HG03439 (cell line): ENCODE results near the gene AAK1.

Experiments used
- ATAC-seq: cut with Tn5 transposase; IDR thresholded peaks from one replicate; pipeline ENCODE4 v1.9.1; 2021; ENCODE audit warnings: mild to moderate bottlenecking, moderate library complexity; ENCODE audit not compliant: unreplicated experiment

Gene AAK1

DNA sequence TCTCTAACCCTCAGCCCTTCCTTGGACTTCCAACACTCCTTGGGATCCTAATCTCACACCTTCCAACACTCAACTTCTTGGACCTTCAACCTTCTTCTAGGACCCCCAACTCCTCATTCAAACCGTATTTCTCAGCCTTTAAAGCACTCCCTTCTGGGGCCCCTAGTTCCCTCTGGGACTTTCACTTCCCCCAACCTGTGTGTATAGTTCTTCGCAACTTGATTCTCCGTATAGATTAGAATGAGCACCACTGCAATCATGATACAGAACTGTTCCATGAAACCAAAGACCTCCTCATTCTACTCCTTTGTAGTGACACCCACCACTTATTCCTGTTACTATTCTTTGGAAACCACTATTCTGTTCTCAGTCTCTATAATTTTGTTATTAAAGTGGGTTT is 144.3 kb downstream of the AAK1 start:
- ATAC-seq = no peak

DNA sequence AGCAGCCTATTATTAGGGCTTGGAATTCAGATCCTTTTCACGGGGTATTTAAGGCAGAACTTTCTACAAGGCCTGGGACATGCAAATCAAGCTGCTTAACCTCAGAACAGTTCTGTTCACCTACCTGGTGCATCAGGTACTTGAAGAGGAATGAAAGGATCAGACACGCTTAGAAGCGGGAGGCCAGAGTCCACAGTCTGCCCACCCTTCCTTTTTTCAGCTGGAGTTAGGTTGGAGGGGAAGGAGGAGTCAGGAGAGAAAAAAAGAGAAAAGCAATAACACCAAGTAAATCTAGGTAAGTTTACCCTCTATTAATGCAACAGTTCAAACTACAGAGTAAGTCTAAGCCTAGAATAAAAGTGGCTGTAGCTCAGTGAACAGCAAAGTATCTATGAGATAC is 147.7 kb downstream of the AAK1 start:
- no peak for ATAC-seq

GRCh38 chr2:69495008-69495407 is 148.5 kb downstream of the AAK1 start:
- no peak for ATAC-seq

- ATAC-seq = no peak
These were observed 149.4 kb downstream of the AAK1 start for GRCh38 chr2:69494126-69494525.

DNA sequence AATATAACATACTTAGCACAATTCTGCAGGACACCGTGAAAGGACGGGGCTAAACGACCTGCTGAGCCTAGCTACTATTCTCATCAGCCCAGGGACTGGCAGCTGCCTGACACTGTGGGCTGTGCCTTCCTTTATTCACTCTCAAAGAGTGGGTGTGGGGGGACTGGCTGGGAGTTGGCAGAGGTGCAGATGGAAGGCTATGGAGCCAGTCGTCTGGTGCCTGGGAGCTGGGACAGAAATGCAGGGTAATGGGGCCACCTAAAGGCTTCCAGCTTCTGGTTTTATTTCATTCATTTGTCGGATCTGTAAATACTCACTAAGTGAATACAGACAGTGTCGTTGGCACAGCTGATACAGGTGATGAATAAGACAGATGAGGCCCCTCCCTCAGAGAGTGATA is 150.3 kb downstream of the AAK1 start:
- ATAC-seq = no peak

DNA sequence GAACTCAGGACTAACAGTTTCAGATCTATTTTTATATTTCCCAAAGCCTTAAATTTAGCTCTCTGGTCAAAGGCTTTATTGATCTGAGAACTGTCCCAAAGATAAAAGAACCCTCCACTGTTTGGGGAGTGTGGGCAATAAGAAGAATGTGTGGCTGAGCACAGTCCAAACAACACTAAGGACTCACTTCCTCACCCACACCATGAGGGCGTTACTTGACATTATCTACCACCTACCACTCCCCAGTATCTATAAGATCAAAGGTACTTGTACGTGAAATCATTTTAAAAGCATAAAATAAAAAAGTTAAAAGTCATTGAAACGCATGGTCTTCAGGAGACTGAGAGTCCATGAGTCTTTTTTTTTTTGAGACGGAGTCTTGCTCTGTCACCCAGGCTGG is 151.7 kb downstream of the AAK1 start:
- ATAC-seq = no peak

GRCh38 chr2:69490486-69490885 is 153.1 kb downstream of the AAK1 start:
- ATAC-seq = no peak

GRCh38 chr2:69489793-69490192 is 153.7 kb downstream of the AAK1 start:
- ATAC-seq = no peak

DNA sequence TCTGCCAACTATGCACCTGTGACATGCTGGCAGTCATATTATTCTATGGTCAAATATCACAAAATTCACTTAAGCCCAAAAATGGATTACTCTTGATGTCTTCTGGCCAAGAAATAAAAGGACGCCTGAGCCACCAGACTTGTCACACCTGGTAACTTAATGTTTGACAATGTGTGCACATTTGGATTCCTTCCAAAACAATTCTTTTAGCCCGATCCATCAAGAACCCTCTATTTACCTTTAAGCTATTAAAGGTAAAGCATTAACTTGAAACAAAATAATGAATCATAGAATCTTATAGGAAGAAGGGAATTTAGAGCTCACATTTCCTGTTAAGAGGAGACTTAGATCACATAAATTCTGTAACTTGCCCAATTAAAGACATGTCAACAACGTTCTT is 159.8 kb downstream of the AAK1 start:
- ATAC-seq = no peak

- no peak for ATAC-seq
These were observed 160.5 kb downstream of the AAK1 start for GRCh38 chr2:69483024-69483423.

- ATAC-seq = no peak
These were observed 161.1 kb downstream of the AAK1 start for GRCh38 chr2:69482471-69482870.

GRCh38 chr2:69481421-69481820 is 162.1 kb downstream of the AAK1 start:
- no peak for ATAC-seq

GRCh38 chr2:69477627-69478026 is 165.9 kb downstream of the AAK1 start:
- ATAC-seq = no peak

- no peak for ATAC-seq
These were observed 168.9 kb downstream of the AAK1 start for GRCh38 chr2:69474688-69475087.

DNA sequence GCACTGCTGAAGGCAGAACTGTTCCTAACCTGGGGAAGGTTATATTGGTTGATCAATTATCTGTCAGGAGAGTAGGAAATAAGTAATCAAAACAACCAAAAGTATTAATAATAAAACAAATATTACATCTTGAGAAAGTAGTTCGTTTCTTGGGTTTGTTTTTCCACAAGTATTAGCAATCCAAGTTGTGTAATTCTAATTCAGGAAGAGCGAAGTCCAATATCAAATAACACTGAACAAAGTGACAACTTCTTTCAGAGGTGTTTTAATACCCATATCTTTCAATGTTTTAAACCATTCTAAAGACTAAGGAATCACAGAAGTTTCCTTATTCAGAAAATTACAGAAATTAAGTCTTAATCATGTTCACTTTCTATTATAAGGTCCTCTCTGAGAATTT is 171.7 kb downstream of the AAK1 start:
- no peak for ATAC-seq

GRCh38 chr2:69470911-69471310 is 172.6 kb downstream of the AAK1 start:
- ATAC-seq = no peak

- no peak for ATAC-seq
These were observed 173.8 kb downstream of the AAK1 start for GRCh38 chr2:69469784-69470183.

DNA sequence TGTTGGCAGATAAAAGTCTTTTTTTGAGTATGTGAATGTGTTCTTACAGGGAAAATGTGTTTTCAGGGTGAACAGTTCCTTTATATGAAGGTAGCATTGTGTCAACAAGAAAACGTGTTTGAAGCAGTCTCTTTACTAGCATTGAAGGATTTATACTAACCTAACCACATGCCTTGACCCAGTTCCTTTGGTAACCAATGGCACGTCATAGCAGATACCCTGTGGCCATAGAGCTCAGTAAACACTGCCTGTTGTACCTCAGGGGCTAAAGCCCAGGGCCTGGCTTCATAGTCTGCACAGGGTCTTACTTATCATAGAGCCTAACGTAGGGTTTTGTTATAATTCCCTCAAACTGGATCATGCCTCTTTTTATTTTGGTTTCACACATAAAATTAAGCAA is 174.2 kb downstream of the AAK1 start:
- ATAC-seq = no peak

- ATAC-seq = no peak
These were observed 176.8 kb downstream of the AAK1 start for GRCh38 chr2:69466728-69467127.

DNA sequence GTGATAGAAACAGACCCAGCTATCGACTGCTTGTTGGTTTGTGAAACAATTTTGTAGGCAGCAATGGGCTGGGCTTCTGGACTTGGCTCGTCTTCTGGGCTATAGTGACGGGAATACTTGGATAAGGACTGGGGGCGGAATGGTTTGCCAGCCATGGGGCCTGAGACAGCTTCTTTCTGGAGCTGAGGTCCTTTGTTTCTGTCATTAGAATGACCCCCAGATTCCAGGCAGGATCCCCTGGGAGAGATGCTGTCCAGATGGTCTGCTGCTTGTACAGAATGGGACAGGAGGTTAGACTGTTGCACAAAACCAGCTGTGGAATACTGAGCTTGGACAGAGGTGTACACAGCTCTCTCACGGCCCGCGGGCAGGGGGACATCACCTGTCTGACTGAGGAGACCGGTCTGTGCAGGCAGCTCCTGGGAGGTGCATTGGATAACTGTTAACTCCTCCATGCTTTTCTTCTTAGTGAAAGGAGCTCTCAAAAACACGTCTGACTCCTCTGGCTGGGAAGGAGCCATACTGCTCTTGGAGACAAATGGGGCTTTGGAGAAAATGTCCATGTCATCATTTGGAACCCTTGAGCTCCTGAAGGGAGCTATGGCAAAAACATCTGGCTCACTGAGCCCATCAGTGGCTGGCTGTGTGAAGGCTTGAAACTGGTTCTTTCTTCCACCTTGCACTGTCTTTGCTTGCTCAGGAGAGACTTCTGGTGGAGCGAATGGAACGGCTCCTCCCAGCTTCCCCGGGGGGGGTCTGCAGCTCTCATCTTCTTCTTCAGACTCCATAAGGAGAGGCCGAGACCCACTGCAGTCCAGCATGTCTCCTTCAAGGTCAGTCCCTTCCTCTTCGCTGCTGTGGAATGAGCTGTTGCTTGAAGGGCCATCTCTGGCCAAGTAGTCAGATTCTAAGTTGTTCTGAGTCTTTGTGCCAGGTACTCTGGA is 177.8 kb downstream of the AAK1 start:
- ATAC-seq = no peak

DNA sequence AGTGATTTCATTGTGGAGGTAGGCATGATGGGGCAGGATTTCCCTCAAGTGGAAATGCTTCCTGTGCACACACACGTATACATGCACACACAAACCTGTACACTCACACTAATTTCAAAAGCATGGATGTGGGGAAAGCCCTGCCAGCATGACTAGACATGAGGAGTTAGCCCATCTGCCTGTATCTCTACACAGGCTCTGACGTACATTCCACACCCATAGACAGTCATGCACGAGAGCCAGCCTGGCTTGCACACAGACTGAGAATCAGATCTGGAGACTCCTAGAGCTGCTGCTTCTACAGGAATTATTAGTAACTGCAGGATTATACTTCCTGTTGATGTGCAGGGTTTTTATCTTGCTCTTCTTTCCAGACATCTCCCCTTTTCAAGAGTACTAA is 179.0 kb downstream of the AAK1 start:
- ATAC-seq = no peak

- no peak for ATAC-seq
These were observed 180.8 kb downstream of the AAK1 start for GRCh38 chr2:69462780-69463179.

DNA sequence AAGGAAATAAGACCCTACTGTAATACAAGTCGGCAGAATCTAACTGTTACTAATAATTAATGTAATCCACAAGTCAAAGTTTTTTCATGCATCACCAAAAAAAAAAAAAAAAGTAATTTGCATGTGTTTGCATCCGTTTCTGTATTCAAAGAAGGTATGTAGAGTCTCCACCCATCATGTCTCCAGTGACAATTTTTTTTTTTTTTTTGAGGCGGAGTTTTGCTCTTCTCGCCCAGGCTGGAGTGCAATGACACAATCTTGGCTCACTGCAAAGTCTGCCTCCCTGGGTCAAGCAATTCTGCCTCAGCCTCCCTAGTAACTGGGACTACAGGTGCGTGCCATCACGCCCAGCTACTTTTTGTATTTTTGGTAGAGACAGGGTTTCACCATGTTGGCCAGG is 182.1 kb downstream of the AAK1 start:
- no peak for ATAC-seq
